Natural killer cell (primary cell): ENCODE data around the gene CREBBP. TPM values are rescaled to one million over a fixed set of nuclear protein-coding genes. Genes with fewer than 3 reads are reported as not detected.

ENCODE experiments used
- ATAC-seq, 3 donors: fragments of 150-1000 bp in 2 of 3; fragments of 200-7000 bp in 1 of 3; cut with Tn5 transposase; 1 replicate in 1 of 3; 2 replicates in 2 of 3; pipeline ENCODE4 v1.10.0; 2021; ENCODE audit warnings: mild to moderate bottlenecking in 2 of 3, moderate library complexity in 2 of 3
- DNase-seq, 2 donors: peaks; one replicate each; pipeline versions ENCODE4 v3.0.0 to v3.0.0-alpha.2; 2013 to 2021; ENCODE audit warnings: mixed read lengths in 1 of 2
- H3K27ac ChIP-seq: one replicate; pipeline ENCODE4 v1.5.1; 2013; ENCODE audit warnings: mild to moderate bottlenecking, low read length
- H3K27me3 ChIP-seq: one replicate; pipeline ENCODE4 v1.6.1; 2013; ENCODE audit warnings: low read length; ENCODE audit not compliant: control insufficient read depth, insufficient read depth
- H3K36me3 ChIP-seq: one replicate; pipeline ENCODE4 v1.6.1; 2013; ENCODE audit warnings: low read length; ENCODE audit not compliant: control insufficient read depth, insufficient read depth
- H3K4me1 ChIP-seq: one replicate; pipeline ENCODE4 v1.6.1; 2013; ENCODE audit warnings: low read length; ENCODE audit not compliant: control insufficient read depth, insufficient read depth
- H3K4me3 ChIP-seq: one replicate; pipeline ENCODE4 v1.5.1; 2013; ENCODE audit warnings: low read length
- H3K9me3 ChIP-seq: one replicate; pipeline ENCODE4 v1.6.1; 2013; ENCODE audit warnings: low read length; ENCODE audit not compliant: control insufficient read depth, insufficient read depth
- H3K27ac Mint-ChIP-seq, 2 donors: one replicate each; pipeline ENCODE4 v1.8.0; 2022; ENCODE audit warnings: mild to moderate bottlenecking in 2 of 2, mixed read lengths in 2 of 2, moderate library complexity in 1 of 2
- H3K27me3 Mint-ChIP-seq, 2 donors: one replicate each; pipeline ENCODE4 v1.8.0; 2022; ENCODE audit warnings: low read depth in 2 of 2, mixed read lengths in 2 of 2
- H3K36me3 Mint-ChIP-seq: one replicate; pipeline ENCODE4 v1.8.0; 2022; ENCODE audit warnings: mixed read lengths
- H3K4me1 Mint-ChIP-seq, 2 donors: one replicate each; pipeline ENCODE4 v1.8.0; 2022; ENCODE audit warnings: mixed read lengths in 2 of 2
- H3K4me3 Mint-ChIP-seq: one replicate; pipeline ENCODE4 v1.8.0; 2022; ENCODE audit warnings: mild to moderate bottlenecking, moderate library complexity, mixed read lengths
- H3K9me3 Mint-ChIP-seq, 2 donors: one replicate each; pipeline ENCODE4 v1.8.0; 2022; ENCODE audit warnings: mixed read lengths in 2 of 2
- WGBS: methylation state at CpG from one replicate; pipeline ENCODE4 v1.1.7; 2013; ENCODE audit warnings: missing lambda C conversion rate; ENCODE audit not compliant: insufficient coverage; 5-methylcytosine and 5-hydroxymethylcytosine counted together
- intact Hi-C: fragments of 100-400 bp; cut with micrococcal nuclease; formaldehyde crosslinking; loops from one replicate; pipeline ENCODE4 v1.14.2; 2022
- total RNA-seq, 4 donors: library from RNA; stranded (reverse); fragments of 120-200 nt in 1 of 4; gene quantifications; one replicate each; pipeline versions ENCODE4 v1.2.3 to v1.2.4, GENCODE V29; 2013 to 2022
- TF ChIP-seq, protein P1 (sequence below): fragments of 200-600 bp; IDR thresholded peaks from one replicate; pipeline ENCODE4 v1.8.0; 2022; ENCODE audit warnings: antibody characterized with exemption

Gene CREBBP
- total RNA-seq, 3 donors from 2014 or later (not counting 1 experiment from before 2014, with no cell fraction given), result 197 to 234 (median 224) TPM

DNA sequence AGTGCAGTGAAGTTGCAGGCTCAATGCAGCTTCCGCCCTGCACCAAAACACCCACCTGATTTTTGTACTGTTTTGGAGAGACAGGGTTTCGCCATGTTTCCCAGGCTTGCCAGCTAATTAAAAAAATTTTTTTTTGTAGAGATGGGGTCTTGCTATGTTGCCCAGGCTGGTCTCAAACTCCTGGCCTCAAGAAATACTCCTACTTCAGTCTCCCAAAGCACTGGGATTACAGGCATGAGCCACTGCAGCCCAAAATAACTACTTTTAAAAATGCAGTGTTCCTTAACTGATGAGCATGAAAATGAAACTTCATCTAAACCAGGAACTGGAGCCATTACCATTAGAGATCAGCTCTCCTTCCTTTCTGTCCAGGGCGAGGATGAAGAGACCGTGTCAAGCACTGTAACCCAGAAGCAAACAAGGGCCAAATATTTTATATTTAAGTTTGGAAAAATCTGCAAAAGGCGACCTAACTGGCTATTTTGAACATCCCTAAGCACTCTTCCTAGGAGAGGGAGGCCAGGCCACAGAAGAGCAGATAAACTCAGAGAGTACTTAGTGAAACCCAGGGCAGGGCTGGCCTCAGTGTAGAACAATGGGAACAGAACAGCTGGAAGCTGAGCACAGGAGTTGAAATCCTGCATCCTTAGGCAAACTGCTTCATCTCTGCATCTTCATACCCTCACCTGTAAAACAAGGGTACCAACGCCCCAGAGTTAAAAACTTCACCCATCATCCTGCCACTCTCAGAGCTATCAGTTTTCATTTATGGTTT lies 24.0 kb downstream of the CREBBP start:
- Mint-ChIP-seq H3K4me3 (peak overlapping the region; percentile 65), H3K27me3 (no peaks in the 10 kb centered on the region), H3K4me1 (peaks cover 78 to 83% of the 10 kb centered on the region in 2 donors), H3K27ac (peak overlapping the region; percentile 79 to 82), H3K36me3 (no peaks in the 10 kb centered on the region), H3K9me3 (no peaks in the 10 kb centered on the region)
- Histone ChIP-seq H3K27ac (no peak overlapping the region), H3K36me3 (no peaks in the 10 kb centered on the region), H3K9me3 (no peaks in the 10 kb centered on the region), H3K27me3 (no peaks in the 10 kb centered on the region), H3K4me1 (peaks cover 58% of the 10 kb centered on the region), H3K4me3 (no peak overlapping the region)
- 93% methylated on average over 5 of the region's 6 CpGs for WGBS
- peak in 1 of 3 donors; percentile 14 for ATAC-seq
- intact Hi-C loops, result no loop called here
- DNase-seq, result no peak
- TF ChIP-seq, protein P1, sequence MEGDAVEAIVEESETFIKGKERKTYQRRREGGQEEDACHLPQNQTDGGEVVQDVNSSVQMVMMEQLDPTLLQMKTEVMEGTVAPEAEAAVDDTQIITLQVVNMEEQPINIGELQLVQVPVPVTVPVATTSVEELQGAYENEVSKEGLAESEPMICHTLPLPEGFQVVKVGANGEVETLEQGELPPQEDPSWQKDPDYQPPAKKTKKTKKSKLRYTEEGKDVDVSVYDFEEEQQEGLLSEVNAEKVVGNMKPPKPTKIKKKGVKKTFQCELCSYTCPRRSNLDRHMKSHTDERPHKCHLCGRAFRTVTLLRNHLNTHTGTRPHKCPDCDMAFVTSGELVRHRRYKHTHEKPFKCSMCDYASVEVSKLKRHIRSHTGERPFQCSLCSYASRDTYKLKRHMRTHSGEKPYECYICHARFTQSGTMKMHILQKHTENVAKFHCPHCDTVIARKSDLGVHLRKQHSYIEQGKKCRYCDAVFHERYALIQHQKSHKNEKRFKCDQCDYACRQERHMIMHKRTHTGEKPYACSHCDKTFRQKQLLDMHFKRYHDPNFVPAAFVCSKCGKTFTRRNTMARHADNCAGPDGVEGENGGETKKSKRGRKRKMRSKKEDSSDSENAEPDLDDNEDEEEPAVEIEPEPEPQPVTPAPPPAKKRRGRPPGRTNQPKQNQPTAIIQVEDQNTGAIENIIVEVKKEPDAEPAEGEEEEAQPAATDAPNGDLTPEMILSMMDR, result no peak

DNA sequence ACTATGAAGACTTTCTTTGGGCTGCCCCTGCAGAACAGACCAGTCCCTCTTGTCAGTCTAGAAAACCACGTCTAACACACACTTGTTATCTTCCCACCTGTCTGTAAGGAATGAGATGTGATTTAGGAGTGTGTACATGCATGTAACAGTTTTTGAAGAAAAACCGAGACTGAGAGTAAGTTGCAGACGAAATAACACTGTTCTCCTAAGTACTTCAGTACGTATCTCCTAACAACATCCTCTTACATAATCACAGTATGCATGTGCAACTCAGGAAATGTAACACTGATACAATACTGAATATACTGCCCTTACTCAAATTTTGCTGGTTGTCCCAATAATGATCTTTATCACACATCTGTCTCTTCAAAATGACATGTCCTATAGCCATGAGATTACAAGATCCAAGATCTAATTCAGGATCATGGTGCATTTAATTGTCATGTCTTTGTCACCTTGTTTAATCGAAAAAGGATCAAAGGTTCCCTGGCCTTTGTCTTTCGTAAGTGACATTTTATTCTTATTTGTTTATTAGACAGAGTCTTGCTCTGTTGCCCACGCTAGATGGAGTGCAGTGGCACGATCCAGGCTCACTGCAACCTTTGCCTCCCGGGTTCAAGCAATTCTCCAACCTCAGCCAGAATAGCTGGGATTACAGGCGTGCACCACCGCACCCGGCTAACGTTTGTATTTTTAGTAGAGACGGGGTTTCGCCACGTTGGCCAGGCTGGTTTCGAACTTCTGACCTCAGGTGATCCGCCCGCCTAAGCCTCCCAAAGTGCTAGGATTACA lies 25.6 kb downstream of the CREBBP start:
- no peaks in the 10 kb centered on the region for H3K9me3 ChIP-seq
- H3K27me3 ChIP-seq, result no peaks in the 10 kb centered on the region
- TF ChIP-seq, protein P1, result no peak
- Mint-ChIP-seq H3K36me3 (no peaks in the 10 kb centered on the region), H3K4me1 (peaks cover 67 to 73% of the 10 kb centered on the region in 2 donors), H3K4me3 (peak overlapping the region; percentile 58), H3K27ac (peak overlapping the region; percentile 50 to 85), H3K27me3 (no peaks in the 10 kb centered on the region), H3K9me3 (no peaks in the 10 kb centered on the region)
- H3K4me1 ChIP-seq, result peaks cover 49% of the 10 kb centered on the region
- H3K4me3 ChIP-seq, result no peak overlapping the region
- H3K36me3 ChIP-seq, result peaks cover 8% of the 10 kb centered on the region
- DNase-seq (no peak), ATAC-seq (peak; percentile 36 to 44 (median 39))
- intact Hi-C loops, result no loop called here
- H3K27ac ChIP-seq, result no peak overlapping the region
- 79% methylated on average over 18 of the region's 19 CpGs for WGBS

GRCh38 chr16:3850544-3850899 lies 30.0 kb downstream of the CREBBP start:
- no peak for ATAC-seq
- H3K4me1 Mint-ChIP-seq, result peaks cover 46 to 56% of the 10 kb centered on the region in 2 donors
- intact Hi-C loops, result no loop called here
- H3K4me1 ChIP-seq, result peaks cover 20% of the 10 kb centered on the region
- H3K9me3 ChIP-seq, result no peaks in the 10 kb centered on the region
- no peak overlapping the region for H3K4me3 Mint-ChIP-seq
- H3K36me3 Mint-ChIP-seq, result no peaks in the 10 kb centered on the region
- H3K27me3 Mint-ChIP-seq, result no peaks in the 10 kb centered on the region
- H3K4me3 ChIP-seq, result no peak overlapping the region
- 95% methylated on average over 10 of the region's 10 CpGs for WGBS
- TF ChIP-seq, protein P1, result no peak
- no peaks in the 10 kb centered on the region for H3K9me3 Mint-ChIP-seq
- DNase-seq, result no peak
- no peak overlapping the region for H3K27ac ChIP-seq
- H3K36me3 ChIP-seq, result peaks cover 30% of the 10 kb centered on the region
- no peak overlapping the region for H3K27ac Mint-ChIP-seq
- H3K27me3 ChIP-seq, result no peaks in the 10 kb centered on the region
